CD4-positive, alpha-beta T cell treated with Interferon alpha-2 for 1 hour (primary cell): ENCODE data around the gene CLDN11.

ENCODE experiments used
- DNase-seq, 2 donors: peaks; one replicate each; pipeline ENCODE4 v3.0.0-alpha.2; 2020 to 2022

Gene CLDN11

DNA sequence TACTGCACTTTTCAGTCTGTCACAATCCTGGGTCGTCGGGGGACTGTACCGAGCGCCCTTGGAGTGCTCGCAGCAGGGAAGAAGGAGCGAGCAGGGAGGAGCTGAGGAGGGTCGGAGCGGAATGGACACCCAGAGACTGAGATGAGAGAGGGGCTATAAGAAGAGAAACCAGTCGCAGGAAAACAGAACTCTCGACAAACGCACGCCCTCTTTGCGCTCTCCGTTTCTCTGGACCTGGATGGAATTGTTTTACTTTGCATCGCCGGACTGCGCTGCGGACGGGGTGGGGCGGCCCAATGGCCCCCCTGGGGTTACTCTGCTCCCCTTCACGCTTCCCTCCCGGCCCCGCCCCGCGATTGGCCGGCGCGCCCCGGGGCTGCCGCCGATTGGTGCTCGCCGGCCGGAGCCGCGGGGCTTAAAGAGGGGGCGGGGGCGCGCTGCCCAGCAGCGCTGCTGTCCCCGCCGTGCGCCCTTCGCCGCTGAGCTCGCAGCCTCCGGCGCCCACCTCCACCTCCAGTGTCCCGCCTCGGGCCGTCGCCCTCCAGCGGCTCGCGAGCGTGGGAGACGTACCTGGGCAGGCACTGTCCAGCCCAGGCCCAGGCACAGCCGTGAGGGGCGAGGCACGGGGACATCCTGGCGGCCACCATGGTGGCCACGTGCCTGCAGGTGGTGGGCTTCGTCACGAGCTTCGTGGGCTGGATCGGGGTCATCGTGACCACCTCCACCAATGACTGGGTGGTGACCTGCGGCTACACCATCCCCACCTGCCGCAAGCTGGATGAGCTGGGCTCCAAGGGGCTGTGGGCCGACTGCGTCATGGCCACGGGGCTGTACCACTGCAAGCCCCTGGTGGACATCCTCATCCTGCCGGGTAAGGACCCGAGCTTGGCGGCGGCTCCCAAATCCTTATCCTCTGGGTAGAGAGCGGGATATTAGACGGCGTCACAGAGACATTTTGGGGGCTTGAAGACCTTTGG lies at the start of gene CLDN11:
CLDN11 (plus strand) TSS at position 447 of the 977 bp plus-strand sequence; CDS start at position 646, 199 bp downstream.
- DNase-seq: no peak

DNA sequence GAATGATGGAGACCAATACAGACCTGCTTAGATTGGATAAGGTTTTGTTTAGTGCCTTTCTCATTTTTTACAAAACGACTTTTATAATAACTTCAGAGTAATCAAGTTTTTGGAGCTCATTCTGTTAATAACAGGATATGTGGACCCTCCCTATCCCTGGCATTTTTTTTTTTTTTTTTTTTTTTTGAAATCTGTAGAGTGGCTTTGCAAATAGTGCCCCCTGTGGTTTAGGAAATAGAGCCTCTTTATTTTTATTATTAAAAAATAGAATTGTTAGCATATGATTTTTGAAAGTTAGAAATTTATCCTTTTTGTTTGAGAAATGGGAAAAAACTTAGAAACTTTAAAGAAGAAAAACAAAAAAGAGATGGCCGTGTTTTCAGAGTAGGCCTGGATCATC lies 49.7 kb upstream of the CLDN11 start:
- no peak for DNase-seq

GRCh38 chr3:170372190-170372879 lies 46.3 kb upstream of the CLDN11 start:
- DNase-seq: no peak

DNA sequence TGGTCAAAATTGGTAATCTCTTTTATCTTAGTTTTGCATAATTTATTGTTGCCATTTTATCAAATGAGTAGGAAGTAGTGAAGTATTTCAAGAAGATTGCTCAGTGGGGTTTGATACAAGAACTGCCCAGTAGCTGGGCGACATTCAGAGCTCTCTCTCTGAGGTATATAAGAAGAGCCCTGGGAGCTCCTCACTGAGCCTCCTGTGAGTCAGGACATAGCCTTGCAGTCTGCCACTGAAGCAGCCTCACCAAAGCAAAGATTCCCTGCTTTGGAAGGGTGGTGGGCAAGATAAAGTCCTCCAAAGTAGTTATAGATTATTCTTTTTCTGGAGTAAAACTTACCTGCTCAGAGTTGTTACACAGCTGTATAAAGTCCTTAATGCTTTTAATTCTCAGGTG lies 35.1 kb upstream of the CLDN11 start:
- no peak for DNase-seq

GRCh38 chr3:170386468-170386867 lies 32.2 kb upstream of the CLDN11 start:
- no peak for DNase-seq

DNA sequence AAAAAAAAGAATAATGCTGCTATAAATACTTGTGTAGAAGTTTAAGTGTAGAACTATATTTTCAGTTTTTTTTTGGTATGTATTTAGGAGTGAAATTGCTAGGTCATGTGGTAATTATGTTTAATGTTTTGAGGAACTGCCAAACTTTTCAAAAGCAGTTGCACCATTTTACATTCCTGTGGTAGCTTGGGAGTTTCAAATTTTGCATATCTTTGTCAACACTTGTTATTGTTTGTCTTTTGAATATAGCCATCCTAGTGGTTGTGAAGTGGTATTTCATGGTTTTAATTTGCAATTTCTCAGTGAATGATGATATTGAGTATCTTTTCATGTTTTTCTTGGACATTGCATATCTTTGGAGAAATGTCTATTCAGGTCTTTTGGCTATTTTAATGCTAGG lies 30.7 kb upstream of the CLDN11 start:
- DNase-seq: no peak

GRCh38 chr3:170391108-170391507 lies 27.6 kb upstream of the CLDN11 start:
- DNase-seq: no peak

DNA sequence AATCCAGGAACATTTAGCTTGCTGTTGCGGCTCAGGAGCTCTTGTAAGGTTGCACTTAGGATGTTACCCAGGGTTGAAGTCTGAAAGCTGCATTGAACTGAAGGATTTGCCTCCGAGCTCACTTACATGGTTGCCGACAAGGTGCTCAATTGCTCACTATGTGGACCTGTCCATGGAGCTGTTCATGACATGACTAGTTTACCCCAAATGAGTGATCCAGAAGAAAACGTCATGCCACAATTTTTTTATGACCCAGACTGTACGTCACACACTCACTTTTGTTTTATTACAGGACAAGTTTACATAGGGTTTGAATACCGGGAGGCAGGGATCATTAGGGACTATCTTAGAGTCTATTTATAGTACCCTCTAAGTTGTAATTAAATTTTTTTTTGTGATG lies 21.0 kb upstream of the CLDN11 start:
- no peak for DNase-seq

- no peak for DNase-seq
These were observed 13.6 kb upstream of the CLDN11 start for GRCh38 chr3:170405101-170405500.

DNA sequence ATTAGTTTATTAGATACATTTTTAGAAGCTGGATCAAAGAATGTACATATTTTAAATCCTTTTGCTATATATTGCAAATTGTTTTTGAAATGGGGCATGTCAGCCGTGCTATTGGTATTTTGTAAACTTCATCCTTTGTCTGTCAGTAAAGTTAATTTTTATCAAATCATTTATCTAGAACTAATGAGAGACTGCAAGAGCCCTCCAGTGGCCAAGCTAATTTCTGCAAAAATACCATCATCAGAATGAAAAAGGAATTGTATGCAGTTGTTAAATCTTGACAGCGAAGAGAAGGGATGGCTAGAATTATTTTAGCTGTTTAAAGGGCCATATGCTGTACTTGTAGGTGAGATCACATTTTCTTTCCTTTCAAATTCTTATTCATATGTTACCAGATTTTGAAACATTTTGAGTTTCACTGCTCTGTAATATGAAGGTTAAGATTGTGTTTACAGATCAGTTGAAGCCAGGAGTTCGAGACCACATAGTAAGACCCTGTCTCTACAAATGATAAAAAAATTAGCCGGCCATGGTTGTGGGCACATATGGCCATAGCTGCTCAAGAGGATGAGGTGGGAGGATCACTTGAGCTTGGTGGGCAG lies 8.1 kb upstream of the CLDN11 start:
- peak in 1 of 2 donors; percentile 18 for DNase-seq

GRCh38 chr3:170413291-170413690 lies 5.4 kb upstream of the CLDN11 start:
- DNase-seq: no peak

GRCh38 chr3:170414202-170414663 lies 4.4 kb upstream of the CLDN11 start:
- peak; percentile 18 to 58 for DNase-seq

DNA sequence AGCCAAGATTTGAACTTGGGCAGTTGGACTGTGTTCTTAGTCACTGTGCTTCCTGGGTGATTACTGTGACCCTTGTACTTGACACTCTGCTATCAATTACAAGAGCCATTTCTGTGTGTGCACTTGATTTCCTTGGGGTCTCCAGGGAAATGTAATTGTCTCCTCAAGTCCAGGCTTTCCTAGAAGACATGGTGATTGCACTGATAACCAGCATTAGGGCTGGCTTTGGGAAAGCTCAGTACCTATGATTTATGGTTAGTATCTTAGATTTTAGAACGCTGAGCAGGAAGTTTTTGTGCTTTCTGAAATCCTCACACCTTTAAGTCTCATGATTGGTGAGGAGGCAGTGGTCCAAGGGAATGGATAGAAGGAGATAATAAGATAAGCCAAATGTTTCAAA lies 1.6 kb upstream of the CLDN11 start:
- DNase-seq: no peak

- no peak for DNase-seq
These were observed 954 bp downstream of the CLDN11 start for GRCh38 chr3:170419557-170420087.

GRCh38 chr3:170420307-170420821 lies 1.7 kb downstream of the CLDN11 start:
- DNase-seq: no peak

GRCh38 chr3:170421111-170421641 lies 2.5 kb downstream of the CLDN11 start:
- no peak for DNase-seq

DNA sequence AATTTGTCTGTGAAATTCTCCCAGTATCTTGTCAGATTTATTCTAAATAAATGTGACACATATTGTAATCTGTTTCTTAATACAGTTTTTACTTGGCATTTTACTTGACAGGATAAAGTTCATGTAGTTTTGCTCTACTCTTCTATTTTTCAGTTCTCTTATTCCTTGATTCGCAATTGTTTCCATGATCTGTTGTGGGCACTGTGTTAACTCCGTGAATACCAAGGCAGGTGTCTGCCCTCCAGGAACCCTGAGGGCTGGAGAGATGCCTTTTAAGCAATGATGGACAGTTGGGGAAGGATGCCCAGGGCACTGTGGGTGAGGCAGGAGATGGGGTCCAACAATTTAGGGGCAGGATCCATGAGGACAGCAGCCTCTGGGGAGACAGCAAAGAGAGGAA lies 3.1 kb downstream of the CLDN11 start:
- no peak for DNase-seq

DNA sequence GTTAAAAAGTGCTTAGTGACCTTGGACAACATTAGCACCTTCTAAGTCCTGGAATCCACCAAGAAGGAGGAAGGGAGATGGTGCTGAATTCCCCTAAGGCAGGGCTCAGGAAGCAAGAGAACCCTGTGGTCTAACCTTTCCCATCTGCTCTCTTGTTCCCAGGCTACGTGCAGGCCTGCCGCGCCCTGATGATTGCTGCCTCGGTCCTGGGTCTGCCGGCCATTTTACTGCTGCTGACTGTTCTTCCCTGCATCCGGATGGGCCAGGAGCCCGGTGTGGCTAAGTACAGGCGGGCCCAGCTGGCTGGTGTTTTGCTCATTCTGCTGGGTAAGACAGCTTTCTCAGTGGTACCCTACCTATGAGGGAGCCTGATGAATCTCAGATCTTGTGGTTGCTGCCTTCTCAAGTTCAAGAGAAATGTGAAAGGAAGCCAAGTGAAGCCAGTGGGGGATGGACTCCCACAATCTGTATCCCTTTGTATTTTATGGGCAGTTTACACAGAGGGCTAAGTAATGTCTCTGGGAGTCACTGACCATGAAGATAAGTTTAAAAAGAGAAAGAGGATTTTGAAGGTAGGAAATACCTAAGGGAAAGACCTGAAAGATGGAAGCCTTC lies 4.4 kb downstream of the CLDN11 start:
- DNase-seq: no peak

- DNase-seq: no peak
These were observed 6.2 kb downstream of the CLDN11 start for GRCh38 chr3:170424879-170425278.

DNA sequence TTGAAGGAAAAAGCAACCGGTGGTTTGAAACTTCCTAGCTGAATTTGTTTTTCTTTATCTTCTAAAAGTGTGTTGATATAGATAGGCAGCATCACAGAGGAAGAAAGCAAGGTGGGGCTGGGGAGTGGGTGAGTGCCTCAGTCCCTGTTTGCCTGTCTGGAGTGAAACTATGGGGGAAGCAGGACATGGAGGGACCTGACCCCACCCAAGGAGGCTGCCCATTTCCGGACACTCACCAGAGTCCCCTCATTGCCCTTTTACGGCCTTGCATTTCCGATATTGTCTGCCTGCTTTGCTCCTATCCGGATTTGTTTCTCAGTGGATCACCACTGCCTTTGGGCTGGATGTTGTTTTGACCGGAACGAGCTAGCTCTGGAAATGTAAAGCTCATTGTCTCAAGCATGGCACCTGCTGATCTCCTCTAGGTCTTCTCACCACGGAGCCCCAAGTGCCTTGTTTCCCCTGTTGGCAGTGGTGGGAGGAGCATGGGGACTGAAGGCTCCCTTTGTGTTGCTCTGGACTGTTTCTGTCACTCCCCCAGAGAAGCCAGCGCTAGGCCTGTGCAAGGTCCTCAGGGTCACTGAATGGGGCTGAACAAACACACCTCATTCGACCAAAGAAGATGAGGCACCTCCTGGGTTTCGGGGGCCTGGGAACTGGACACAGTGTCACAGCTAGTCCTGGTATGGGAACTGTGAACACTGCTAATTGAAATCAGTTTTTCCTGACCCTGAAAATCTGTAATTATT lies 7.0 kb downstream of the CLDN11 start:
- no peak for DNase-seq

DNA sequence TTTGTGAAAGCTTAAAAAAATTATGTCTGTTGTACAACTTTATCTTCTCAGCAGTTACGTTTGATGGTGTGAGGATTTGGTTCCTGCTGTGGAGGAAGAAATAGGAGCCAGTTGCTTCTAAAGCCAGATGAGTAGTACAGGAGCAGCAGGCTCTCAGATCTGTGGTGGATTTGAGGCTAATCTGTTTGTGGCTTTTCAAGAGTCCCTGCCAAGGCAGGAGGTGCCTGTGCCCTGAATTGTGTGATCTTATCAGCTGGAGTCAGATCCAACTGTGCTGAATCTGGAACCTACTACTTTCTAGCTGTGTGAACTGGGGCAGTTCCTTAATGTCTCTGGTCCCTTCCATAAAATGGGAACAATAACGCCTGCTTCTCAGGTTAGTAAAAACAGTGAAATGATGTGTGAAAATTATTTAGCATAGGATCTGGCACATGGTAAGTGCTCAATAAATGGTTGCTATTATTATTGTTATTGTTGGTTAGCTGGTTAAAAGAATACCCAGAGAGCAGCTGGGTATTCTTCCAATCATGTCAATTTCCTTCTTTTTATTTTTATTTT lies 7.7 kb downstream of the CLDN11 start:
- no peak for DNase-seq
